ENCODE data around the gene SSNA1. TPM values are rescaled to one million over a fixed set of nuclear protein-coding genes. Genes with fewer than 3 reads are reported as not detected.
A peak's percentile ranks its signal among the peaks of the same experiment; 100 is the strongest.

SSNA1 gene
- total RNA-seq, 1 experiment from 2014 or later, result 110 TPM

DNA sequence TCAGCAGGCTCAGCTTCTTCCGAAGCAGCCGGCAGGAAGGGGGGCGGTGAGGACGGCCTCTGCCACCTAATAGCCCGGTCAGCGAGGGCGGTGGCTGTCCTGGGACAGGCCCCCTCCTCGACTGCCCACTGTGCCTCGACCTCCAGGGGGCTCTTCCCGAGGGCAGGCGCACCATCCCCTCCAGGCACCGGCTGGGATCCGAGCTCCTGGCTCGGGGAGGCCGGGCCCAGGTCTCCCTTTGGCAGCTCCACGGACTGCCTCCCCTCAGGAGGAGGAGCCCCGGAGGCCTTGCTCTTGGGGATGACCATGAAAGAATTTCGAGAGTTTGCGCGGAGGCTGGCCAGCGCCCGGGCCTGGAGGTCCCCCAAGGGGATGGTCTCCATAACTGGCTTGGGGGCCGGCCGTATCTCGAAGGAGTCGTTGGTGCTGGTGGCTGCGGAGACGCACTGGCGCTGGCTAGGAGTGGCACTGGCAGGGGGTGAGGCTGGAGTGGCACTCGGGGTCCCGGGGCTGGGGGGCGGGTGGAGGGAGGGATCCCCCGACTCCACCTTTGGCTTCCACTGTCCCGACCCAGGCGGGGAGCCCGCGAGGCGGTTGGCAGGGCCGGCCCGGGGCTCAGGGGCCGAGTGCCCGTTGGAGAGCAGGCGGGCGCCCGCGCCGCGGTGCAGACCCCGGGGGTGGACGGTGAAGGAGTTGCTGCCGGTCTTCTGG lies 11.1 kb downstream of the SSNA1 start:
- no peak for DNase-seq (ENCODE audit: low read depth)

DNA sequence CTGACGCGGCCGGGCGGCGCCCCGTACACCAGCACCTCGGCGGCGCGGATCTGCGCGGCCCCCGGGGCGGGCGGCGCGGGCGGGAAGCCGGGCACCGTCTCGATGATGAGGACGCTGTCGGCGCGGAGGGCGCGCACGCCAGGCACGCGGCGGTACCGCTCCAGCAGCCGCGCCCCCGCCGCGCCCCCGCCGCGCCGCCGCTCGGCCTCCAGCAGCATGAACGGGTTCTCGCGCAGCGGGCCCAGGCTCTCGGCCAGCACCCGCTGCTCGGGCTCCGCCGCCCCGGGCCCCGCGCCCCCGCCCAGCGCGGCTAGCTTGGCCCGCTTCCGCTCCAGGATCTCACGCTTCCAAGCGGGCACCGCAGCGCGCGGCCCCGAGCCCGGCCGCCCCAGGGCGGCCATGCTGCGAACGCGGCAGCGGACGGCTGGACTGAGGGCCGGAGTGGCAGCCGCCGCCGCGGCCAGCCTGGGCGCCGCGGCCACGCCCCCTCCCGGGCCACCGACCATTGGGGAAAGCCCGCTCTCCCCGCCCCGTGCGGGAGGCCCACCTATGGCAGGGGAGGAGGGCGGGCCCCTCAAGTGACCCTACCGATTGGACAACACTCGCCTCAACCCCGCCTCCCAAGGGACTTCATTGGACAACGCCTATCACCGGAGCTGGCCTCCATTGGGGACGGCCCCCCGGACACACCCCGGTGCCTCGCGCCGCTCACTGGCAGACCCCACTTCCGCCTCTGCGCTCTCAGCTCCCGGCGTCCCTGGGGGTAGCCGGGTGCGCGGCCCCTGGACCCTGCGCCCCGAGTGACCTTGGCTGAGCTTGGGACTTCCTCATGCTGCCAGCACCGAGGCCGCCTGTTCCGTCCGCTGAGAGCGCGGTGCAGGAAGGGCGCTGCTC lies 12.1 kb downstream of the SSNA1 start, which contains the start of gene TPRN:
Gene TPRN (minus strand): TSS at position 431 of the 894 bp plus-strand sequence. CDS start 30 bp downstream, at position 401.
- peak; percentile 99 for DNase-seq (ENCODE audit: low read depth)

DNA sequence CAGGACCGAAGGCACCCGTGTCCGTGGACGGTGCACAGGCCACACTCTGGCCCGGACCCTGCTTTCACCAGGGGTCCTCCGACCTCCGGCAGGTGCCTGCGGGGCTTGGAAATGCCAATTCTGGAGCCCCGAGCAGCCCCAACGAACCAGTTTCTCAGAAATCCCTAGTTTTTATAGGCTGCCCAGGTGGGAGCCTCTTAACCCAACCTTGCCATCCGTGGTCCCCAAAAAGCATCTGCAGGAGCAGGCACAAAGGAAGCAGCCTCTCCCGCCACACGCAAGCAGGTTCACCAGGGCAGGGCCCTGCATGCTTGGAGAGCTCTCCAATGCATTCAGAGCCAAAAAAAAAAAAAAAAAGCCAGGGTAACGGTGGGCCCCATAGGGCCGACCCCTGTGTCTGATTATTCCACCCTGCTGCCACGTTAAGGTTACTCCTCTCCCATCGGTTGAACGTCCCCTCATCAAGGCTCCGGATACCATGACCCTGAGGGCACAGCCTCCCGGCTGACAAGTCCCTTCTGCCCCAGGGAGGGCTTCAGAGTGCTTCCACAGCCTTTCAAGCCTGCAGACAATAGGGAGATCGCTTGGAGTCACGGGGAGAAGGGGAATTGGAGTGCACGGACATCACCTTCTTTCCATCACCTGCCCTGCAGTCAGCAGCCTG lies 12.9 kb downstream of the SSNA1 start:
- DNase-seq (ENCODE audit: low read depth), result no peak

DNA sequence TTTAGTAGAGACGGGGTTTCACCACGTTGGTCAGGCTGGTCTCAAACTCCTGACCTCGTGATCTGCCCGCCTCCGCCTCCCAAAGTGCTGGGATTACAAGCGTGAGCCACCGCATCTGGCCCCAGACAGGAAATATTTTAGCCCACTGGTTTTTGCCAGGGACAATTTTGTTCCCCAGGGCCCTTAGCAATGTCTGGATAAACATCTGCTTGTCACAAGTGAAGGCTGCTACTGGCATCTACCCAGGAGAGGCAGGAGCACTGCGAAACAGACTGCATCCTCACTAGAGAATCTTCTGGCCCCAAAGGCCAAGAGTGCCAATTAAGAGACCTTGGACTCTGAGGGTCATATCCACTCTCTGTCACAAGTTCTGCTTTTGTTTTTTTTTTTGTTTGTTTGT lies 14.5 kb downstream of the SSNA1 start:
- no peak for DNase-seq (ENCODE audit: low read depth)

DNA sequence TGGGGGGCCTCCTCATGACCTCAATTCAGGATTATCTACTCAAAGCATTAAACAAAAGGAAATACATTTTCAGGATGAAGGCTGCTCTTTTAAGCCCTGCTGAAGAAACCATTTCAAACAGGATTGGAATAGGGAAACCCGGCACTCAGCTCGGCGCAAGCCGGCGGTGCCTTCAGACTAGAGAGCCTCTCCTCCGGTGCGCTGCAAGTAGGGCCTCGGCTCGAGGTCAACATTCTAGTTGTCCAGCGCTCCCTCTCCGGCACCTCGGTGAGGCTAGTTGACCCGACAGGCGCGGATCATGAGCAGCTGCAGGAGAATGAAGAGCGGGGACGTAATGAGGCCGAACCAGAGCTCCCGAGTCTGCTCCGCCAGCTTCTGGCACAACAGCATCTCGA lies 16.3 kb downstream of the SSNA1 start:
- DNase-seq (ENCODE audit: low read depth), result no peak

DNA sequence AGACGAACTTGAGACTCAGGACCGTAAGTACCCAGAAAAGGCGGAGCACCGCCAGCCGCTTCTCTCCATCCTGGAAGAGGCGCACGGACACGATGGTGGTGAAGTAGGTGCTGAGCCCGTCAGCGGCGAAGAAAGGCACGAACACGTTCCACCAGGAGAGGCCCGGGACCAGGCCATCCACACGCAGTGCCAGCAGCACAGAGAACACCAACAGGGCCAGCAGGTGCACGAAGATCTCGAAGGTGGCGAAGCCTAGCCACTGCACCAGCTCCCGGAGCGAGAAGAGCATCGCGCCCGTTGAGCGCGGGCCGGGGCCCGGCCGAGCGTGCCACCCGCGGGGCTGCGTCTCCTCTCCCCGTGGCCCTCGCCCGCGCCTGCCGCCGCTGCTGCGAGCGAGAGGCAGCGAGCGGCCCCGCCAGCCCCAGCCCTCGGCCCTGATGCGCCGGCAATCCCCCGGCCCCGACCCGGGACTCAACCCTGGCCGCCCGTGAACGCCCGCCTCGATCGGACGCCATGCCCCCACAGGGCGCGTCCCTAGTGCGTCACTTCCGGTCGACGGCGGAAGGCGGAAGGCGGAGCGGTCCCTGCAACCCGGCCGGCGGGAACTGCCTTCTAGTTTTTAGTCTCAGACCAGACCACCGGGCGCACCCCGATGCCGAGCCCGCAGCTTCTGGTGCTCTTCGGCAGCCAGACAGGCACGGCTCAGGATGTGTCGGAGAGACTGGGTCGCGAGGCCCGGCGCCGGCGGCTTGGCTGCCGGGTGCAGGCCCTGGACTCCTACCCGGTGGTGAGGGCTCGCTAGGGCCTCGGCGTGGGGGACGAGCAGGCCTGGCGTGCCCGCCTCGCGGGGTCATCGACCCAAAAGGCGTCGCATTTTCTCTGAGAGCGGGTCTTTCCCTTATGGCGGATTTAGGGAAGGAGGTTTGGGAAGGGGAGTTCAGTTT lies 16.9 kb downstream of the SSNA1 start, which contains the start of the genes NDOR1 and TMEM203:
Gene NDOR1 (plus strand): TSS at position 575 of the 944 bp plus-strand sequence. CDS start 78 bp downstream, at position 653.
Gene TMEM203 (minus strand): TSS at position 523 of the 944 bp plus-strand sequence. CDS start 234 bp downstream, at position 289.
- DNase-seq (ENCODE audit: low read depth), result peak; percentile 84

DNA sequence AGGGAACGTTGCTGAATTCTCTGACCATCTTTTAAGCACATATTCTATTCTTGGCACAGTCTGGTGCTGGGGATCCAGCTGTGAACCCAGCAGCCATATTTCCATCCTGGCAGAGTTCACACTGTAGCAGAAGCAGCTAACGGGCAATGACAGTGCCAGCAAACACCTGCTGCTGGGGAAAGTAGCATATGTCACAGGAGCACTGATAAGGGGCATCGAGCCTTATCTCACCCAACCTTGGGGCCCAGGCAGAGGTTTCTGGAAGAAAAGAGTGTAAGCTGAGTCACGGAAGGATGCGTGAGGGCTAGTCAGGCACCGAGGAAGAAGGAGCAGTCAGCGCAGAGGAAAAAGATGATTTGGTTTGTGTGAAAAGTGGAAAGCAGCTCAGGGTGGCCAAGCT lies 18.1 kb downstream of the SSNA1 start:
- no peak for DNase-seq (ENCODE audit: low read depth)

DNA sequence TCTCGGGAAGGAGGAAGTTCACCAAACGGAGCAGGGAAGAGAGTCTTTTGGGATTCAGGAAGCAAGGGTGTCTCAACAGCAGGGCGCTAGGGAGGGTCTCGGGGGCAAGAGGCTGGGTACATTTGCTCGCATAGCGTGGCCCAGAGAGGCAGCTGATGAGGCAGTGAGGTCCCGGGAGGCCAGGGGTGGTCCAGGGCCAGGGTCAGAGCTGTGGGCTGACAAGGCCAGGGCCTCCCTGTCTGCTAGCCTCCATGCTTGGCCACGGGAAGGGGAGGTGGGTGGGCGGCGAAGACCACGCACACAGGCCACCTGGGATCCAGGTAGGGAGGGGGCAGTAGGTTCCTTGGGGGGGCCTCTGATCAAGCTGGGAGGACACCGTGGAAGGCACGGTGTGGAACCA lies 23.1 kb downstream of the SSNA1 start:
- no peak for DNase-seq (ENCODE audit: low read depth)

DNA sequence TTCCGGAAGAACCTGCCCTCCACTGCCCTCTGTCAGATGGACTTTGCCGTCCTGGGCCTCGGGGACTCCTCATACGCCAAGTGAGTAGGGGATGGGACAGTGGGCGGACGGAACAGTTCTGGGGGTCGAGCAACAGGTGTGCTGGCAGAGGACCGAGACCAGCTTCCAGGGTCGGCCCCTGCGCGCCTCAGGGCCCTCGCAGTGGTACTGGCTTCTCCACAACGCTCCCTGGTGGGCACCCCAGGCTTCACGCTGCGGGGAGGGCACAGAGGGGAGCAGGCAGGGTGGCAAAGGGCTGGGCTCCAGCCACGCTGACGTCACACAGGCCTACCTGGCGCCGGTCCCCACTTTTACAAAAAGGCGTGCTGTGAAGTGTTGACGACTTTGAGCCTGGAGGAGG lies 24.0 kb downstream of the SSNA1 start:
- no peak for DNase-seq (ENCODE audit: low read depth)

DNA sequence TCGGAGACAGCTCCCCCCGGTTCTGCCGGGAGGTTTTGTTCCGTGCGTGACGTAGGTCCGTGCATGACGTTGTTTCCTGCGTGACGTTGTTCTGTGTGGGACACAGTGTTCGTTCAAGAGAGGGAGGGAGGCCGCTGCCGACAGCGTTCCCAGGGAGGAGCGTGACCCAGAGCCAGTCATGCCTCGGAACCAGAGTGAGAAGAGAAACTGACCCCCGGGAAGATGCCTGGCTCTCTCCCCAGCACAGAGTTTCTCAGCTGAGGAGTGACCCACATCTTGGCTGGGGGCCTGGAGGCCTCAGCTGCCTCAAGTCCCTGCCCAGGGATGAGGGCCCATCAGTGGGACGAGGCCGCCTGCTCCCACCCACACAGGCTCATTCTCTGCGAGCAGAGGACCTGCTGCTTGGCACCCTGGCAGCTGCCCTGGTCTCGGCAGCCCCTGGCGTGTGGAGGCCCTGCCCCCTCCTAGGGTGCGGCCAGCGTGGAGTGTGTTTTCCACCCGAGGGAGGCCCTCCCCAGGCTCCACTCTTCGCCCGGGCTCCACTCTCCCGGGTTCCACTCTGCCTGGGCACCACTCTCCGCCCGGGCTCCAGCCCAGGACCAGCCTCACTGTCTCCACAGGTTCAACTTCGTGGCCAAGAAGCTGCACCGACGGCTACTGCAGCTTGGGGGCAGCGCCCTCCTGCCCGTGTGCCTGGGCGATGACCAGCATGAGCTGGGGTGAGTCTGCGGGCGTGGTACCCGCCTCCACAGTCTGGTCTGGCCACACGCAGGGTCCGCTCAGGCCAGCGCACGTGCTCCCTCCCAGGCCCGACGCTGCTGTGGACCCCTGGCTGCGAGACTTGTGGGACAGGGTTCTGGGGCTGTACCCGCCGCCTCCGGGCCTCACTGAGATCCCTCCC lies 24.9 kb downstream of the SSNA1 start:
- no peak for DNase-seq (ENCODE audit: low read depth)

DNA sequence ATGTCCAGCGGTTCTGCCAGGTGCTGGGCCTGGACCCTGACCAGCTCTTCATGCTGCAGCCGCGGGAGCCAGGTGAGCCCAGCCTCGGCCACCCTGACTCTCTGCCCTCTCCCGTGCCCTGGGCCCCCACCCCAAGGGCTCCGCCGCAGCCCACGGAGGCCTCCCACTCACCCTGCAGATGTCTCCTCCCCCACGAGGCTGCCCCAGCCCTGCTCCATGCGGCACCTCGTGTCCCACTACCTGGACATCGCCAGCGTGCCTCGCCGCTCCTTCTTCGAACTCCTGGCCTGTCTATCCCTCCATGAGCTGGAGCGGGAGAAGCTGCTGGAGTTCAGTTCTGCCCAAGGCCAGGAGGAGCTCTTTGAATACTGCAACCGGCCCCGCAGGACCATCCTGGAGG lies 26.1 kb downstream of the SSNA1 start:
- no peak for DNase-seq (ENCODE audit: low read depth)

DNA sequence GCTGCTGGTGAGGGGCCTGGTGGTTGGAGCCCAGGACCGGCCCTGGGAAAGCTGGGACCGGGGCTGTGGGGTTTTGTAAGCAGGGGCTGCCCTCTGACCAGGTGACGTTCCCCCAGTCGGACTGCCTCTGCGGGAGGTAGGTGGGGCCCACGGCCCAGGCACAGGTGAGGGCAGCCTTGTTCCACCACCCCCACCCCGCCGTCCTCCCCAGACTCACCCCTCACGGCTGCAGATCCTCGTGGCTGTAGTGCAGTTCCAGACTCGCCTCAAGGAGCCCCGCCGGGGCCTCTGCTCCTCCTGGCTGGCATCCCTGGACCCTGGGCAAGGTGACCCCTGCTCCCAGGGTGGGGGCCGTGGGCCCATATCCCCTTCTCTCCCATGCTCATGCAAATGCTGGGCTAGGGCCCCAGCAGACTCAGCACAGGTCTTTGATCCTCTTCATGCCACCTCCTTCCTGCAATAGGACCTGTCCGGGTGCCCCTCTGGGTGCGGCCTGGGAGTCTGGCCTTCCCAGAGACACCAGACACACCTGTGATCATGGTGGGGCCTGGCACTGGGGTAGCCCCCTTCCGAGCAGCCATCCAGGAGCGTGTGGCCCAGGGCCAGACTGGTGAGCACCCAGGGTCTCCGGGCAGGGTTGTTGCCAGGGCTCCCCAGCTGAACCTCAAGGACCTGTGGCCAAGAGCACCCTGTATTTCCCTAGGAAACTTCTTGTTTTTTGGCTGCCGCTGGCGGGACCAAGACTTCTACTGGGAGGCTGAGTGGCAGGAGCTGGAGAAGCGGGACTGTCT lies 26.9 kb downstream of the SSNA1 start:
- DNase-seq (ENCODE audit: low read depth), result no peak

DNA sequence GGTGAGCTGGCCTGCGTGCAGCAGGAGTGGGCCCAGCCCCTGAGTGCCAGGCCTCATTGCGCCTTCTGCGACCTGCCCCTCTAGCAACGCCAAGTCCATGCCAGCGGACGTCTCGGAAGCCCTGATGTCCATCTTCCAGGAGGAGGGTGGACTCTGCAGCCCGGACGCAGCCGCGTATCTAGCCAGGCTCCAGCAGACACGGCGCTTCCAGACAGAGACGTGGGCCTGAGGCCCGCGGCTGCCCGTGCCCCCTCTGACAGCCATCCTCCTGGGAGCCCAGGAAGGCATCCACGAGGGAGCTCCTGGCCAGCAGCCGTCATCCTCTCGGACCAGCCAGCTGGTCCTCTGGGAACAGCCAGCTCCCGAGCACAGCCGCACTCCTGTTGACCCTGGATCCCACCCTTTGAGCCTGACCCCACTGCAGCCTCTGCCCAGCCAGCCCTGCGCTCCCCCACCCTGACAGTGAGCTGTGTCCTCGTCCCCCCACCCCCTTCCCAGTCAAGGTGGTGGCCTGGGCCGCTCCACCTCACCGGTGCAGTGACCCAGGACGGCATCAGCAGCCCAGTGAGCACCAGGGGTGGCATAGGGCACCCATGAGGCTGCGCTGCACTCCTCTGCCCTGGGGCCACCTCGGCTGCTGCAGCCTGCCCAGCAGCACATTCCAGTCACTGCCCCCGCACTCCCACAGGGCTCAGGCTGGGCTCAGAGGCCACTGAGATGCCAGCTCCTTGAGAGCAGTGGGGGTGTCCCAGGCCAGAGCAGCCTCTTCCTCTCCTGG lies 27.9 kb downstream of the SSNA1 start:
- no peak for DNase-seq (ENCODE audit: low read depth)

DNA sequence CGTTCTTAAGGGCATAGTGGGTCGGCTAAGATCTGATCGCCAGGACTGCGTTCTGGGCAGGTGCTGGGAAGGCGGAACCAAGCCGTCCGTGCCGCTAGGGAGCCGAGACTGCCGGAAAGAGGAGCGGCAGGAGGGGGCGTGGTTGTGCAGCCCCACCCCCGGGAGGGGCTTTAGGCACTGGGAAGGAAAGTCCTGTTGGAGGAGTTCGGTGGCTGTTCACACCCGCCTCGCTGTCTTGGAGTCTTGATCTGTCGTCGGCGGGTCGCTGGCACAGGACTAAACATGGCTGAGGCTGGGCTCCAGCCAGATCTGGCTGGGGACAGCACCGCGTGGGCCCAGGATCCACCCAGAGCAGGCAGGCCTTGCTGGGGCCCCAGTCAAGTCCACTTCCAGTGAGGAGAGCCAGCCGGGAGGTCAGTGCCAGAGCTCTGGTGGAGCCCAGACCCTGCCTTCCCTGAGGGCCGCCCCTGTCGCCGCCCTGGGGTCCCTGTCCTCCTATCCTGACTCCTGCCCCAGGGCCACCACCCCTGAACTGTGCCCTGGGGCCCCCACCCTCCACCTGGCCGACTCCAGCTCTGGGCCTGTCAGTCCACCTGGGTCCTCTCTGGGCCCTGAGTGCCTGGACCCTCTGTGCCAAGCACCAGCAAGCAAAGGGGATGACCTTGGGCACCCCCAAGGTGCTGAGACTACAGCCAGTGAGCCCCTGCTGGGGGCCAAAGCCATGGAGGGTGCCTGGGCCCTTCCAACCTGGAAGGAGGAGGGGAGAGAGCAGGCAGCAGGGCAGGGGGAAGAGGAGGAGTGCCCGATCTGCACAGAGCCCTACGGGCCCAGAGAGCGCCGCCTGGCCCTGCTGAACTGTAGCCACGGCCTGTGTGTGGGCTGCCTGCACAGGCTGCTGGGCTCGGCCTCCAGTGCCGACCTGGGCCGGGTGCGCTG lies 29.1 kb downstream of the SSNA1 start:
- DNase-seq (ENCODE audit: low read depth), result no peak

DNA sequence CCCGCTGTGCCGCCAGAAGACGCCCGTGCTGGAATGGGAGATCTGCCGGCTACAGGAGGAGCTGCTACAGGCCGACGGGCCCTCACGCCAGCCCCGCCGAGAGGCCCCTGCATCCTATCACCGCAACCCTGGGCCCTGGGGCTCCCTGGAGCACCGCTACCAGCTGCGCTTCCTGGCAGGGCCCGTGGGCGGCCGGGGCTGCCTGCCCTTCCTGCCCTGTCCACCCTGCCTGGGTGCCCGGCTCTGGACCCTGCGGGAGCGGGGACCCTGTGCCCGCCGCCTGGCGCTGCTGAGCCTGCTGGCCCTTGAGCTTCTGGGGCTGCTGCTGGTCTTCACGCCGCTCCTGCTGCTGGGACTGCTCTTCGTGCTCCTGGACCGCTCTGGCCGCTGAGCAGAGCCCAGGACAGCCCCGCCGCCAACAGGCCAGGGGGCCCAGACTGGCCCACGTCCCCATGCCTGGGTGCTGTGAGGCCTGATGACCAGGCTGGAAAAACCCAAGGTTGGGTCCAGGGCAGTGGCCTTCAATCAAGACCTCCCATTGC lies 29.8 kb downstream of the SSNA1 start:
- no peak for DNase-seq (ENCODE audit: low read depth)

DNA sequence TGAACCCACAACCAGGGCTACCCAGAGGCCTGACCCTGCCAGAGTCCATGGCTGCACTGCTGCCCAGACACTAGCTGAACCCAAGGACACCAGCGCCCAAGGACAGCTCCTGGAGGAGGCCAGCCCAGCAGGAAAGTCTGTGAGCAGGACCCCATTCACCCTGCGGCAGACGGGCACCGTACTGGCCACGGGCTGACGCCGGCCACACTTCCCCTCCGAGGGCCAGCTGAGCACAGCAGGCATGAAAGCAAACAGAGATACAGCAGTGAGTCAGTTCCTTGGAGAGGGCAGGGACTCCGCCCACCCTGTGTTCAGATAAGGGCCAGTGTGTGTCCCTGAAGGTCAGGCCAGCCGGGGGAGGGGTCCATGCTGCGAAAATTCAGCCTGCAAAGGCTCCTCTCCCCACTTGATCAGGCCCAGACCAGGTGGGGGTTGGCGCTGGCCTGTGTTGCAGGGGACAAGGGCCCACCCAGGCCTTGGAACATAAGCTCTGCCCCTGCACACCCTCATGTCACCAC lies 30.3 kb downstream of the SSNA1 start:
- DNase-seq (ENCODE audit: low read depth), result peak; percentile 59
